Measurements from ENCODE around the gene TFPT. TPM values are rescaled to one million over a fixed set of nuclear protein-coding genes. Genes with fewer than 3 reads are reported as not detected.

The TFPT gene
- total RNA-seq, 1 experiment from 2014 or later = 55.4 TPM

DNA sequence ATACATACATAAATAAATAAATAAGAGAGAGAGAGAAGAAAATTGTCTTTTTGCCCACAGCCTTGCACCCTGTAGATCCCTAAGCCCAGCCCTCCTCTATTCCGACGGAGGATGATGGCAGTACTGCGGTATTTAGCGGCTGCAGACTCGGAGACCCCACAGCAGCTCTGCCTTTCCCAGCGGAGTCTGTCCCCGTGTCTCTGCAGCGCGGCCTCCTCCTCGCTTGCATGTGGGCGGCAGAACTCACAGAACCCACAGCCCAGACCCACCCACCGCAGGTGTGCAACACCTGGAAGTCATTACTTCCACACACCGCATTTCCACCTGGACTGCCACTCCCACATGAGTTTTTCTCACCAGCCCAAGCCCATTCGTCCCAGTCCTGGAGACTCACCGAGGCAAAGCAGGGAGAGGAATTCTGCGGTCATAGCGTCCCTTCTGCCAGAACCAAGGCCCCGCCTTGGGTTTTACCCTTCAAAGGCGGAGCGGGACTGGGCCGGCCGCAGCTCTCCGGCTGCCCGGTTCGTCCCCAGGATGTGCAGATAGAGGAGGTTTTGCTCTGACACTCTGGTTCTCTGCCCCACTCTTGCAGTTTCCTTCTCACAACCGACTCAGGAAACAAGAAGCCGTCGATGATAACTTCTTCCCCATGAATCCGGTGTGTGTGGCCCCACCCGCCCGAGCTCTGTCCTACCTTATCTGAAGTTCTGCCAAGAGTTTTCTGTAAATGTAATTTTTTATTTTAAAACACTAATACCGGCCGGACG lies 51.9 kb downstream of the TFPT start, which contains the start of gene VSTM1:
Gene VSTM1 (minus strand): TSS at position 548 of the 767 bp plus-strand sequence. CDS start 120 bp downstream, at position 428.
- intact Hi-C loops (cut with micrococcal nuclease) = no loop called here

DNA sequence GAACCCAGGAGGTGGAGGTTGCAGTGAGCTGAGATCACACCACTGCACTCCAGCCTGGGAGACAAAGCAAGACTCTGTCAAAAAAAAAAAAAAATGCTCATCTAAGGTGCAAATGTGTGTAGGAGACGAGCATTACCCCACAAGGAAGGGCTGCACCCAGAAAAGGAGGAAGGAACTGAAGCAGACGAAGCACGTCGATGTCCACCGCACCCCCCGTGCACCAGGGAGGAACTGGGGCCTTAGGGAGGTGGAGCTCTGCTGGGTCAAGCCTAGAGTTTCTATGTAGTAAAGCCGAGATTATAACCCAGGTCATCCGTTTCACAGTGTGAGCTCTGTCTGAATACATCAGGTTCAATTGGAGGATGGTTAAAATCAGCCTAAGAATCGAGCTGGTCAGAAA lies 52.8 kb downstream of the TFPT start:
- TF ChIP-seq EZH2phosphoT487 (IDR thresholded peaks at IDR 0.05; ENCODE audit: borderline replicate concordance, low read length) (no peak), EZH2 (IDR thresholded peaks at IDR 0.05; ENCODE audit: low read length, unreplicated experiment) (no peak)
- TF ChIP-seq, protein P1, sequence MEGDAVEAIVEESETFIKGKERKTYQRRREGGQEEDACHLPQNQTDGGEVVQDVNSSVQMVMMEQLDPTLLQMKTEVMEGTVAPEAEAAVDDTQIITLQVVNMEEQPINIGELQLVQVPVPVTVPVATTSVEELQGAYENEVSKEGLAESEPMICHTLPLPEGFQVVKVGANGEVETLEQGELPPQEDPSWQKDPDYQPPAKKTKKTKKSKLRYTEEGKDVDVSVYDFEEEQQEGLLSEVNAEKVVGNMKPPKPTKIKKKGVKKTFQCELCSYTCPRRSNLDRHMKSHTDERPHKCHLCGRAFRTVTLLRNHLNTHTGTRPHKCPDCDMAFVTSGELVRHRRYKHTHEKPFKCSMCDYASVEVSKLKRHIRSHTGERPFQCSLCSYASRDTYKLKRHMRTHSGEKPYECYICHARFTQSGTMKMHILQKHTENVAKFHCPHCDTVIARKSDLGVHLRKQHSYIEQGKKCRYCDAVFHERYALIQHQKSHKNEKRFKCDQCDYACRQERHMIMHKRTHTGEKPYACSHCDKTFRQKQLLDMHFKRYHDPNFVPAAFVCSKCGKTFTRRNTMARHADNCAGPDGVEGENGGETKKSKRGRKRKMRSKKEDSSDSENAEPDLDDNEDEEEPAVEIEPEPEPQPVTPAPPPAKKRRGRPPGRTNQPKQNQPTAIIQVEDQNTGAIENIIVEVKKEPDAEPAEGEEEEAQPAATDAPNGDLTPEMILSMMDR (conservative IDR thresholded peaks at IDR 0.05; ENCODE audit: low read depth, low read length) = no peak
- POLR2A ChIA-PET (ENCODE audit: unreplicated experiment) = no interaction called here

More for the DNA sequence above, 51.9 kb downstream of the TFPT start, which contains the start of gene VSTM1:
- ChIA-PET POLR2A (ENCODE audit: unreplicated experiment) (no interaction called here), CTCF (no interaction called here)
- DNase-seq = no peak
- H3K9me2 ChIP-seq (replicated peaks; ENCODE audit: low read length) = no peaks in the 10 kb centered on the region
- ATAC-seq = no peak
- no peak within 1 kb of the TSS for H3K4me2 ChIP-seq (ENCODE audit: low read length)
- no peaks in the 10 kb centered on the region for H3K9me3 ChIP-seq (ENCODE audit: low read length)
- no peak within 1 kb of the TSS for H3K4me3 ChIP-seq (ENCODE audit: low read length)
- no peaks in the 10 kb centered on the region for H3F3A ChIP-seq (ENCODE audit: low read length, unreplicated experiment)
- H3K79me2 ChIP-seq (ENCODE audit: low read length) = no peaks in the 10 kb centered on the region
- H2AFZ ChIP-seq (ENCODE audit: low read length) = no peak within 1 kb of the TSS
- H3K4me1 ChIP-seq (ENCODE audit: insufficient read depth, low read length) = no peaks in the 10 kb centered on the region
- H3K27ac ChIP-seq (ENCODE audit: low read length) = no peak within 1 kb of the TSS
- BruUV-seq (replicated peaks) = no TSS peak
- no peak within 1 kb of the TSS for H3K9ac ChIP-seq (ENCODE audit: low read length)
- no peaks in the 10 kb centered on the region for H4K20me1 ChIP-seq (ENCODE audit: low read length)
- no peak for TF ChIP-seq EZH2 (IDR thresholded peaks at IDR 0.05; ENCODE audit: low read length, unreplicated experiment)
- no peak for TF ChIP-seq EZH2phosphoT487 (IDR thresholded peaks at IDR 0.05; ENCODE audit: borderline replicate concordance, low read length)
- TF ChIP-seq, protein P1 (conservative IDR thresholded peaks at IDR 0.05; ENCODE audit: low read depth, low read length) = no peak
- H3K36me3 ChIP-seq (ENCODE audit: low read depth, low read length) = no peaks in the 10 kb centered on the region
- H3K27me3 ChIP-seq (ENCODE audit: low read length) = peaks cover 29% of the 10 kb centered on the region

More for the DNA sequence above, 52.8 kb downstream of the TFPT start:
- Histone ChIP-seq H3F3A (ENCODE audit: low read length, unreplicated experiment) (no peaks in the 10 kb centered on the region), H3K36me3 (ENCODE audit: low read depth, low read length) (no peaks in the 10 kb centered on the region), H3K27me3 (ENCODE audit: low read length) (peaks cover 29% of the 10 kb centered on the region), H3K4me3 (ENCODE audit: low read length) (no peak overlapping the region), H3K4me1 (ENCODE audit: insufficient read depth, low read length) (no peaks in the 10 kb centered on the region), H4K20me1 (ENCODE audit: low read length) (no peaks in the 10 kb centered on the region), H3K9me2 (replicated peaks; ENCODE audit: low read length) (no peaks in the 10 kb centered on the region), H3K9me3 (ENCODE audit: low read length) (no peaks in the 10 kb centered on the region), H3K9ac (ENCODE audit: low read length) (no peak overlapping the region), H3K4me2 (ENCODE audit: low read length) (no peak overlapping the region), H3K79me2 (ENCODE audit: low read length) (no peaks in the 10 kb centered on the region), H2AFZ (ENCODE audit: low read length) (no peak overlapping the region), H3K27ac (ENCODE audit: low read length) (no peak overlapping the region)
- CTCF ChIA-PET = no interaction called here
- intact Hi-C loops (cut with micrococcal nuclease) = no loop called here
- ATAC-seq (no peak), DNase-seq (no peak)
- BruUV-seq (replicated peaks) = no TSS peak

Other genes starting within 250 kb of the TFPT start
- 58.9 and 63.5 TPM in 2 replicates for gene MYADM, start 247.8 kb downstream of the TFPT start, total RNA-seq (2014; rRNA removed)
- 1.5 TPM in 1 of 2 replicates, not detected in the other for gene PRKCG, start 233.5 kb downstream of the TFPT start, total RNA-seq (2014; rRNA removed)
- not detected in 2 replicates for gene CACNG7, start 206.4 kb downstream of the TFPT start, total RNA-seq (2014; rRNA removed)
- gene CACNG8, start 152.7 kb downstream of the TFPT start, total RNA-seq (2014; rRNA removed) = 0.15 and 0.23 TPM in 2 replicates
- gene CACNG6, start 124.0 kb downstream of the TFPT start, total RNA-seq (2014; rRNA removed) = 1.8 TPM in 1 of 2 replicates, not detected in the other
- gene VSTM1, start 51.8 kb downstream of the TFPT start, total RNA-seq (2014; rRNA removed) = not detected in 2 replicates
- not detected in 2 replicates for gene TARM1, start 34.3 kb downstream of the TFPT start, total RNA-seq (2014; rRNA removed)
- 0.46 TPM in 1 of 2 replicates, not detected in the other for gene OSCAR, start 14.9 kb downstream of the TFPT start, total RNA-seq (2014; rRNA removed)
- 91.6 and 138 TPM in 2 replicates for gene NDUFA3, start 12.8 kb downstream of the TFPT start, total RNA-seq (2014; rRNA removed)
- 170 and 196 TPM in 2 replicates for gene PRPF31, start 97 bp upstream of the TFPT start, total RNA-seq (2014; rRNA removed)
- 41.1 and 60.2 TPM in 2 replicates for gene CNOT3, start 22.1 kb upstream of the TFPT start, total RNA-seq (2014; rRNA removed)
- gene LENG1, start 44.1 kb upstream of the TFPT start, total RNA-seq (2014; rRNA removed) = 13.6 and 18.8 TPM in 2 replicates
- gene TMC4, start 57.5 kb upstream of the TFPT start, total RNA-seq (2014; rRNA removed) = 11.2 and 13.4 TPM in 2 replicates
- 231 and 261 TPM in 2 replicates for gene MBOAT7, start 73.9 kb upstream of the TFPT start, total RNA-seq (2014; rRNA removed)
- gene TSEN34, start 75.7 kb upstream of the TFPT start, total RNA-seq (2014; rRNA removed) = 122 and 173 TPM in 2 replicates
- 3,477 and 3,621 TPM in 2 replicates for gene RPS9, start 85.2 kb upstream of the TFPT start, total RNA-seq (2014; rRNA removed)
- gene LILRB3, start 107.3 kb upstream of the TFPT start, total RNA-seq (2014; rRNA removed) = not detected in 2 replicates
- not detected in 2 replicates for gene LILRA6, start 127.1 kb upstream of the TFPT start, total RNA-seq (2014; rRNA removed)
- not detected in 2 replicates for gene LILRB5, start 141.6 kb upstream of the TFPT start, total RNA-seq (2014; rRNA removed)
- gene LILRB2, start 165.5 kb upstream of the TFPT start, total RNA-seq (2014; rRNA removed) = not detected in 2 replicates
- gene LILRA5, start 197.5 kb upstream of the TFPT start, total RNA-seq (2014; rRNA removed) = not detected in 2 replicates
- gene LILRA4, start 223.5 kb upstream of the TFPT start, total RNA-seq (2014; rRNA removed) = not detected in 2 replicates
- gene LAIR1, start 249.3 kb upstream of the TFPT start, total RNA-seq (2014; rRNA removed) = not detected in 2 replicates